ENCODE results near the gene INPP5A. TPM values are rescaled to one million over a fixed set of nuclear protein-coding genes. Genes with fewer than 3 reads are reported as not detected.

Gene INPP5A
- total RNA-seq, 1 donor from 2014 or later = 36.3 TPM

DNA sequence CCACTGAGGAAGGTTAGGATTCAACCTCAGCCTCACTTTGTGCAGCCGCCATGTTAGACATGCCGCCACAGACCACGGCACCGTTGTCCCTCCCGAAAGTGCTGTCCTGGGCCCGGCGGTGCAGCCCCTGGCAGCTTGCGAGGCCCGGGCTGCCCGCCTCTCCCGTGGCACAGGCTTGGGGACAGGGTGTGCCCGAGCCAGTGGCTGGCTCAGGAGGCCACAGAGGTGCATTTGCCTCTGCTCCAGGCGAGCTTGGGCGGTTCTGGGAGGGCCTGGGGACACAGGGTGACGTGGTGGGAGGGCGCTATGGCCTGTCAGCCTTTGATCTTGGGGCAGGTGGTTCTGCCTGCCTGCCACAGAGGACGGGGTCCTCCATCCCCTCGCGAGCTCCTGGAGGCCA is 207.3 kb downstream of the INPP5A start:
- no peak for DNase-seq
- Mint-ChIP-seq H3K9me3 (ENCODE audit: unreplicated experiment) (peaks cover 5% of the 10 kb centered on the region), H3K4me3 (ENCODE audit: unreplicated experiment) (no peak overlapping the region), H3K27ac (ENCODE audit: unreplicated experiment) (no peak overlapping the region), H3K27me3 (ENCODE audit: unreplicated experiment) (peaks cover 6% of the 10 kb centered on the region), H3K36me3 (ENCODE audit: unreplicated experiment) (no peaks in the 10 kb centered on the region), H3K4me1 (ENCODE audit: low read depth, unreplicated experiment) (peaks cover 20% of the 10 kb centered on the region)
- TF ChIP-seq, protein P1, sequence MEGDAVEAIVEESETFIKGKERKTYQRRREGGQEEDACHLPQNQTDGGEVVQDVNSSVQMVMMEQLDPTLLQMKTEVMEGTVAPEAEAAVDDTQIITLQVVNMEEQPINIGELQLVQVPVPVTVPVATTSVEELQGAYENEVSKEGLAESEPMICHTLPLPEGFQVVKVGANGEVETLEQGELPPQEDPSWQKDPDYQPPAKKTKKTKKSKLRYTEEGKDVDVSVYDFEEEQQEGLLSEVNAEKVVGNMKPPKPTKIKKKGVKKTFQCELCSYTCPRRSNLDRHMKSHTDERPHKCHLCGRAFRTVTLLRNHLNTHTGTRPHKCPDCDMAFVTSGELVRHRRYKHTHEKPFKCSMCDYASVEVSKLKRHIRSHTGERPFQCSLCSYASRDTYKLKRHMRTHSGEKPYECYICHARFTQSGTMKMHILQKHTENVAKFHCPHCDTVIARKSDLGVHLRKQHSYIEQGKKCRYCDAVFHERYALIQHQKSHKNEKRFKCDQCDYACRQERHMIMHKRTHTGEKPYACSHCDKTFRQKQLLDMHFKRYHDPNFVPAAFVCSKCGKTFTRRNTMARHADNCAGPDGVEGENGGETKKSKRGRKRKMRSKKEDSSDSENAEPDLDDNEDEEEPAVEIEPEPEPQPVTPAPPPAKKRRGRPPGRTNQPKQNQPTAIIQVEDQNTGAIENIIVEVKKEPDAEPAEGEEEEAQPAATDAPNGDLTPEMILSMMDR (IDR thresholded peaks at IDR 0.05; ENCODE audit: partially characterized antibody, unreplicated experiment) = no peak

DNA sequence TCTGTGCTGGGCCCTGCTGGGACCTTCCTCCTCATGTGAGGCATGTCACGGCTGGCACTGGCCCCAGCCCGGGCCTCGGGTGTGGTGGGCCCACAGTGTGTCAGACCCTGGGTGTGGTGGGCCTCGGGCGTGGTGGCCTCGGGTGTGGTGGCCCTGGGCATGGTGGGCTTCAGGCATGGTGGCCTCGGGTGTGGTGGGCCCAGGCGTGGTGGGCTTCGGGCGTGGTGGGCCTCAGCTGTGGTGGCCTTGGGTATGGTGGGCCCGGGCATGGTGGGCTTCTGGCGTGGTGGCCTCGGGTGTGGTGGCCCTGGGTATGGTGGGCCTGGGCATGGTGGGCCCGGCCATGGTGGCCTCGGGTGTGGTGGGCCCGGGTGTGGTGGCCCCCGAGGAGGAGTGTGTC is 207.9 kb downstream of the INPP5A start:
- TF ChIP-seq, protein P1 (IDR thresholded peaks at IDR 0.05; ENCODE audit: partially characterized antibody, unreplicated experiment) = no peak
- Mint-ChIP-seq H3K27me3 (ENCODE audit: unreplicated experiment) (peaks cover 4% of the 10 kb centered on the region), H3K27ac (ENCODE audit: unreplicated experiment) (no peak overlapping the region), H3K36me3 (ENCODE audit: unreplicated experiment) (no peaks in the 10 kb centered on the region), H3K4me3 (ENCODE audit: unreplicated experiment) (no peak overlapping the region), H3K4me1 (ENCODE audit: low read depth, unreplicated experiment) (peaks cover 17% of the 10 kb centered on the region), H3K9me3 (ENCODE audit: unreplicated experiment) (peaks cover 7% of the 10 kb centered on the region)
- DNase-seq = no peak

DNA sequence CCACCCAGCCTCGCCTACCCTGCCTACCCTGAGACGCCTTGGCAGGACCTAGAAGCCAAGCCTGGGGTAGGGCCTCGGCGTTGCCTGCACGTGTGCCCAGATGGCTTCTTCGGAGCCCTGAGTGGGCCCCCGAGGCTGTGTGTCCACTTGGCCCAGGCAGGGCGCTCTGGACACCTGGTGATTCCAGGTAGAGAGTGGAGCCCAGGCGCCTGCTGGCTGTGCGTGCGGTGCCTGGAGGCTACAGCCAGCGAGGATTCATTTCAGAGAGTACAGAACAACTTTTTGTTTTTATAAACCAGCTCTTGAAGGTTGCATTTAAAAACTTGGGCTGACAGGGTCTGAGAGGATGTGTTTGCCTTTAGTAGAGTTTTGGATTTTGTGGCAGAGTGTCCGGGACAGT is 208.4 kb downstream of the INPP5A start:
- DNase-seq = no peak
- no peak overlapping the region for H3K4me3 Mint-ChIP-seq (ENCODE audit: unreplicated experiment)
- no peaks in the 10 kb centered on the region for H3K36me3 Mint-ChIP-seq (ENCODE audit: unreplicated experiment)
- peaks cover 17% of the 10 kb centered on the region for H3K4me1 Mint-ChIP-seq (ENCODE audit: low read depth, unreplicated experiment)
- no peak overlapping the region for H3K27ac Mint-ChIP-seq (ENCODE audit: unreplicated experiment)
- H3K27me3 Mint-ChIP-seq (ENCODE audit: unreplicated experiment) = peaks cover 4% of the 10 kb centered on the region
- TF ChIP-seq, protein P1 (IDR thresholded peaks at IDR 0.05; ENCODE audit: partially characterized antibody, unreplicated experiment) = no peak
- peaks cover 7% of the 10 kb centered on the region for H3K9me3 Mint-ChIP-seq (ENCODE audit: unreplicated experiment)

DNA sequence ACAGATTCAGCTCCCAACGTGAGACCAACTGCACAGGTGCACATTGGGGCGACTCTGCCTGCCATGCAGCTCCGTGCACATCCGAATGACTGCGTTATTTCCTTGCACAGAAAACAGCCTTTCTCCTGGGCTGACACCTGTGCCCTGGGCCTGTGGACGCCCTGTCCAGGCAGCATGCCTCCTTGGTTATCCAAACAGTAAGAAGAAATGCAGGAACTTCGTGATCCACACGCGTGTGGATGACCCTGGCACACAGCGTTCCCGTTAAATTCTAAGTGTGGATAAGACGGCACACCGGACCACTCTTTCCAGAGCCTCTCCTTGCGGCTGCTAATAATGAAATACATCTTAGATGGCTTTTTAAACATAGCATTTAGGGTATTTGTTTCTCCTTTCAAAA is 208.8 kb downstream of the INPP5A start:
- TF ChIP-seq, protein P1 (IDR thresholded peaks at IDR 0.05; ENCODE audit: partially characterized antibody, unreplicated experiment) = no peak
- no peak for DNase-seq
- Mint-ChIP-seq H3K4me3 (ENCODE audit: unreplicated experiment) (no peak overlapping the region), H3K9me3 (ENCODE audit: unreplicated experiment) (peaks cover 7% of the 10 kb centered on the region), H3K36me3 (ENCODE audit: unreplicated experiment) (no peaks in the 10 kb centered on the region), H3K27ac (ENCODE audit: unreplicated experiment) (no peak overlapping the region), H3K27me3 (ENCODE audit: unreplicated experiment) (peaks cover 4% of the 10 kb centered on the region), H3K4me1 (ENCODE audit: low read depth, unreplicated experiment) (peaks cover 17% of the 10 kb centered on the region)

DNA sequence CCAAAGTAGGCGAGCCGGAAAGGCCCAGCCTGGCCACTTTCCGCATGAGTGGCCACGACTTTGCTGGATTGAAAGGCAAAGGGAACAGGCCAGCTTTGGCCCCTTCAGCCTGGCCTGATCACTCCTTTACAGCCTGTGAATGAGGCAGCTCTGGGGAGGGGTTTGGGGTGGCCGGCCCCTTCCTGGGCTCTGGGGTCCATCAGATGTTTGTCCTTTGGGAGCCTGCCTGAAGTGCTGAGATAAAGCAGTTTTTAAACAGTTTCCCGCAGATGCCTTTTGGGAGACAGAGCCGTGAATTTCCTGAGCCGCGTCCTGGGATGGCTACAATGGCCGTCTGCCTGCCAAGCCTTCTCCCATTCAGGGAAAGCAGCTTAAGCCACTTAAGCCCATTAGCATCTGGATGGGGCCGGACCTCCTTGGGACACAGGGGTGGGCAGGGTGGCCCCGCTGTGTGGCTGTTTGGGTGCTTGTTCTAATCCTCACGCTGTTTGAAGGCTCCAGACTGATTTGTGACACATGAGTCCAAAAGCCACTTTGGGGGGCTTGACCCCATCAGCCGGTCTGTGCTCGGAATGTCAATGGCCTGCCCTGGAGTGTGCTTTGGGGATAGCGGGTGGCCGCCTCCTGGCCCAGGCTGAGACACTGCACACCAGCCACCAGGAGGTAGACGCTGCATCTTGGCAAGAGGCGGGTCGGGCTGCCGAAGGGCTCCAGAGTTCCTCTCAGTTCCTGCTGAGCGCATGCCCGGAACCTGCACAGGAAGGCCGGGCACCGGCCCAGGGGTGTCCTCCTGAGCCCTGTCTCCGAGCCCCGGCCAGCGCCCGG is 209.4 kb downstream of the INPP5A start:
- H3K27me3 Mint-ChIP-seq (ENCODE audit: unreplicated experiment) = peaks cover 4% of the 10 kb centered on the region
- H3K4me1 Mint-ChIP-seq (ENCODE audit: low read depth, unreplicated experiment) = peaks cover 17% of the 10 kb centered on the region
- H3K27ac Mint-ChIP-seq (ENCODE audit: unreplicated experiment) = peak overlapping the region; percentile 55
- H3K9me3 Mint-ChIP-seq (ENCODE audit: unreplicated experiment) = peaks cover 7% of the 10 kb centered on the region
- TF ChIP-seq, protein P1 (IDR thresholded peaks at IDR 0.05; ENCODE audit: partially characterized antibody, unreplicated experiment) = no peak
- H3K36me3 Mint-ChIP-seq (ENCODE audit: unreplicated experiment) = no peaks in the 10 kb centered on the region
- no peak overlapping the region for H3K4me3 Mint-ChIP-seq (ENCODE audit: unreplicated experiment)
- no peak for DNase-seq
